ENCODE results near the gene MRAS.
"Not testable (repeated sequence)": the region's sequence is repeated elsewhere in the genome, so short reads cannot be mapped to it uniquely, and the experiment has no call there.

MRAS gene

GRCh38 chr3:138394686-138395085, 46.3 kb downstream of the MRAS start:
- DNase-seq: no peak

DNA sequence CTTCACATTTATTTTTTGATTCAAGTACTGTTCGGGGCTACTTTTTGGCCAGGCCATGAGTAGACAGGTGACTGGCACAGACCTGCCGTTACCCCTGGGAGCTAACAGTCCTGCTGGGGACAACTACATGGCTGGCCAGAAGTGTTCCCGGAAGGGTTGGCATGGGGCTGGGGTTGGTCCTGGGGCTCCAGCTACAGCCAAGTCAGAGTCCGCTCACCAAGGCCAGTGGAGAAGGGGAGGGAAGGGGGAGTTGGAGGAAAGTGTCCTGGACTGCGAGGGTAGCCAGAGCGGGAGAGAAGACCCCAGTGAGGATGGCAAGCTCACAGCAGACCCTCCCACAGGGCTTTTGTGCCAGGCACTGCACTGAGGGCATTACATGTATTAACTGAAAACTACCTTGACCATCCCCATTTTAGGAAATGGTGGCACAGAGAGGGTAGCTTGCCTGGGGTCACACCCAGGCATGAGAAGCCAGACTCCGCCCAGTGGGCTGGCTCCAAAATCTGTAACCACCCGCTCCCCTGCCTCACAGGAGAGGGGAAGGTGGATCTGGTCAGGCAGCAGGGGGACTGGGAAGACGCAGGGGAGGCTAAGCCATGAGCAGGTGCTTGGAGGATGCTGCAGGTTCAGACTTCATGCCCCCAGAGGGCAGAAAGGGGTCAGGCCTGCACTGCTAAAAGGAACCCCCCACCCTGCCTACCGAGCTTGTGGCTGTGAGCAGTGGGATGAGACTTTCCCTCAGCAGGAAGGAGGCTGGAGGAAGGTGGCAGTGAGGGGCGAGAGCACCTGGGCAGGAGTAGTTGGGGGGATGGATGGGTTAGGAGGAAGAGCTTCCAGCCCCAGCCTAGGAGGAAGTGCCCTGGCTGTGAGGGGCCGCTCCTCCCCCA, 47.7 kb downstream of the MRAS start:
- no peak for DNase-seq

DNA sequence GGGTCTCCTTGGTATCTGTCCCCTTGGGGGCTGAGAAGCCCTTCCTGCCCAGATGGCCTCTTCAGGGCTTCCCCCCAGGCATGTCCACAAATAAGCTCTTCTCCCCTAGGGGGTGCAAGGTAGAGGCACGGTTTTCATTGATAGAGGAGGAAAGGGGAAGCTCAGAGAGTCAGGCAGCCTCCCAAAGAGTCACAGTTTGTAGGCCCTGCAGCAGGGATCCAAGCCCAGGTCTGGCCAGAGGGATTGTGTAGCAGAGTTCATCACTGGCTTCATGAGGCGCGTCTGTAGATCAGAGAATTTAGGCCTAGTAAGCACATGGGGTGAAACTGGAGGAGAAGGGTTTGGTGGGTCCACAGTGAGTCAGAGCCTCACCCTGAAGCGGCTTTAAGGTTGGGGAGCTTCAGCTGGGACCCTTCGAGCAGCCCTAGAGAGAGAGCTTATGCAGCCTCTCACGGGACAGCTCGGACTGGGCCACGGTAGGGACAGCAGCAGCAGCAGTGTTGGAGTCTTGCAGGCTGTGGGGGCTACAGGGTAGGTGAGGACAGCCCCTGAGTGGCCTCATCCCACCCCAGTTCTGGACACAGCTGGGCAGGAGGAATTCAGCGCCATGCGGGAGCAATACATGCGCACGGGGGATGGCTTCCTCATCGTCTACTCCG, 48.5 kb downstream of the MRAS start:
- DNase-seq: no peak

GRCh38 chr3:138397983-138398382, 49.6 kb downstream of the MRAS start:
- peak; percentile 21 for DNase-seq

GRCh38 chr3:138398791-138399575, 50.6 kb downstream of the MRAS start:
- no peak for DNase-seq

DNA sequence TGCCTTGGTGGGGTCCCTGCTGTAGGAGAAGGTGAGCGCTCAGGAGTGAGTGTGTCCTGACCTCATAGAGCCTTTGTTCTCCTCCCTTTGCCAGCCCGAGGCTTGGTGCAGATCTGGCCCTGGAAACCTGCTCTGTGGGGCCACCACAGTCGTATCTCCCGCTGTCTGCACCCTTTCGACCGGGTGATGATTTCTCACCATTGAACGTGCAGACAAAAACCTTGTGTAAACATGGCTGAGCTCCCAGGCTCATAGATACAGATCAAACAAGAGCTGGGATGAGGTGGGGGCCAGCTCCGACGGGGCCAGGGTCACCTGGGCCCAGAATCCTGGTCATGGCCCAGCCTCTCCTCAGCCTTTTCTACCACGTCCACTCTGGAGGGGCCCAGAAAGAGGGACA, 51.4 kb downstream of the MRAS start:
- DNase-seq: no peak

- DNase-seq: no peak
Measured at GRCh38 chr3:138400651-138401070, 52.3 kb downstream of the MRAS start.

GRCh38 chr3:138401834-138402233, 53.5 kb downstream of the MRAS start:
- DNase-seq: no peak

- no peak for DNase-seq
Measured at GRCh38 chr3:138404121-138404520, 55.7 kb downstream of the MRAS start.

- no peak for DNase-seq
Measured at GRCh38 chr3:138405001-138405400, 56.6 kb downstream of the MRAS start.

DNA sequence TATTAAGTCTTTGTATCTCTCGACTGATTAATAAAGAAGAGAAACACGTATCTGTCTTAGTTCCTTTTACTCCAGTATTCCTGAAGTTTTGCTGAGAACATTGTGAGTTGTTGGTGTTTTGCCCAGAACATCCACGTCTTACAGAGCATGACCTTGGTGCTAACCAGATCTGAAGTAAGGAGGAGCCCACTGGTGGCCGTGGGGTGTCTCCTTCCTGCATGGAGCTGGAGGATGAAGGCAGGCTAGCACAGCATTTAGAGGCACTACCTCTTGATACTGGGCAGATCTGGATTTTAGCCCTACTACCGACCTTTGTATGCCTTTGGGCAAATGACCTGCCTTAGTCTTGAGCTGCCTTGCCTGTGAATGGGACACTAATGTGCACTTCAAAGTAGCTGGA, 57.1 kb downstream of the MRAS start:
- DNase-seq: no peak

DNA sequence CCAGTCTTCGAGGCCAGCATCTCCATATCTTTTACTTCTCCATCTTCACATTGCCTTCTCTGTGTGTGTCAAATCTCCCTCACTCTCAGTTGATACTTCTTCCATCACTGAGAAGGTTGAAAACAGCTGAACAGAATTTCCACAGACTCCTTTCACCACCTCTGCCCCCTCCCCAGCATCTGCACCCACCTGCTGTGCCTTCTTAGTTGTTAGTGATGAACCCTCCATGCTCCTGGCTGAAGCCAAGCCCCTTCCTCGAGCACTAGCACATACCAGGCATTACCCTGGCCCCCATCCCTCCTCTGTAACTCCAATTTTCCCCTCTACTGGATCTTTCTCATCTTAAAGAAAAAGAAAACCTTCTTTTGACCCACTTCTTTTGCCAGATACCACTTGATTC, 58.2 kb downstream of the MRAS start:
- no peak for DNase-seq

- DNase-seq: no peak
Measured at GRCh38 chr3:138407236-138407907, 59.0 kb downstream of the MRAS start.

DNA sequence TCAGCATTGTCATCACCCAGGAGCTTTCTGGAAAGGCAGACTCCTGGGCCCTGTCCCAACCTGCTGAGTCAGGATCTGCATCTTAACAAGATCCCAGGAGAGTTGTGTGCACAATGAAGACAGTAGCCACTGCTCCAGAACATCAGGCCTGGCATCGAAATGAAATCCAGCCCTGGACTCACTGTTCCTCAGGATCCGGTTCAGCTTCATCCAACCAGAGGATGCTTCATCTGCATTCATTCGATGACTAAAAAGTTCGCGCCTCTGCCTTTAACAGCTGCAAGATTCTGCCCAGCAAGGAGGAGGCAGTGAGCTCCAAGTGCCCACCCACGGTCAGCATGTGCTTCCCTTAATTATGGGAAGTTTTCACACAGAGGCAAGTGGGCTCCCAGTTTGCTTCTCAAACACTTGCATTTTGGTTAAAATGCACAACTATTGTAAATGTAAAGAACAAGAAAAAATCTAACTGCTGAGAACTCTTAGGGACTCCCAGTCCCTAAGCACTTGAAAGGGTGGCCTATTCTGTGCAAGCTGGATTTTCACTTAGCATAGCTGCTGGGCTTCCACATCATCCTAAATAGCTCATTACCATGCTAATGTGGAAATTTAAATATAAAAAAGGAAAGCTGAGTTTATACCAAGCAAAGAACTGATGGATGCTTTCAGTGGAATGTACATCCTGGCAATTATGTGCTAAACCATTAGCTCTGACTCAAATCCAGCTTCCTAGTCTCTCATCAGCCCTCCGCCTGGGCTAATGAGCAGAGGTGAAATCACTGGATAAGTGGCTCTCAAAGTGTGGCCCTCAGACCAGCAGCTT, 60.6 kb downstream of the MRAS start:
- no peak for DNase-seq

DNA sequence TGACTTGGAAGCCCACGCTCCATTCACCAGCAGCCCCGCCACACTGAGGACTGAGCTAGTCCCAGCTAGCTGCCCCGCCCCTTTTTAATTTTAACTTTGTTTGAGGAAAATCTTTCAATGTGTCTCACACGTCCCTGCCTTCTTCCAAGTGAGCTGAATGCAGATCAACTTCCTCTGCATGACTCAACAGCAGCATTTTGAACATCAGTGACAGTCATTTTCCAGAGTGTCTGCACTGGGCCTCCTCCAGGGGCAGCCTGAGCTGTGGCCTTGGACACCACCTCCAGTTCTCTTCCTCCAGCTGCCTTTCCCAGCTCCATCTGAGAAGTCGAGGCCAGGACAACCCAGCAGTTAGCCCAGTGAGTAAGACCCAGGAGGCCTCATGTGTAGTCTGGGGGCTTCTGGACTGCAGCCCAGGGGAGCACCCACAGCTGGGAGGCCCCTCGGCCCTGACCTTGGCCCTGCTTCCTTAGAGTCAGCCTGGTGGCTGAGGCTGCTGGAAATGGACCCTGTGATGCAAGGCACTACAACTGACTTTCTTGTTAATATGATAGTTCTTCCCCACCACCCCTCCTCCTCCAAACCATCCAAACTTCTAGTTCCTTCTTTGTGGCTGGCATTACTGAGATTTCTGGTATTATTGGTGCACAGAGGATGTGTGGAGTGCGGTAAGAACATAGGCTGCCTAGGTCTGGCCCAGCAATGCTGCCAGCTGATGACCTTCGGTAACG, 64.6 kb downstream of the MRAS start:
- DNase-seq: no peak

DNA sequence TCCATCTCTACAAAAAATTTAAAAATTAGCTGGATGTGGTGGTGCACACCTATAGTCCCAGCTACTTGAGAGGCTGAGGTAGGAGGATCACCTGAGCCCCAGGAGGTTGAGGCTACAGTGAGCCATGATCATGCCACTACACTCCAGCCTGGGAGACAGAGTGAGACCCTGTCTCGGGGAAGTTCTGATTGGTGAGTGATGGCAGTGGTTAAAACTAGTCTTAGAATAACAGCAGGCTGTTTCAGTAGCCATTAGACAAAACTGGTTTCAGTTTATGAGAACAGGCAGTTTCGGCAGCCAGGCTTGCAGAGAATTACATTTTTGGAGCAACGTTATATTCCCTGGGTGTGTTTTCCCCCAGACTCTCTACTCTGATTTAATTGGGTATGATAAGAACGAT, 67.9 kb downstream of the MRAS start:
- DNase-seq: not testable (repeated sequence)

DNA sequence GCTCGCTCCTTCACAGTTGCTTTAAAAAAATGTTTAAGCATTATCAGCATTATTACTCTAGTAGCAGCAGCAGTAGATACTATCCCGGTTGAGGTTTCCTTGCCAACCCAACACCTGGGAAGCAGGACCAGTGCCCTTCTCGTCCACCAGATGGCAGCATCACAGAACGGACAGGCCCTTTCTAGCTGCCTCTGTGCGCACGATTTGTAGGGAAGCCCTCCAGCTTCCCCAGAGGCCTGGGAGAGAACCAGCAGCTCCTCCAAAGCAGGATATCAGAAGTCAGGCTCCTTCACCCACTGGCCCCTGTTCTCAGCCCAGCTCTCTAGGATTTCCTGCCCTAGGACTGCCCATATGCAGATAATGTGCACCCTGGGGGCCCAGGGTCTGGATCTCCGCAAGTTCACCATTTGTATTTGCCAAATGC, 69.2 kb downstream of the MRAS start:
- peak; percentile 89 for DNase-seq

DNA sequence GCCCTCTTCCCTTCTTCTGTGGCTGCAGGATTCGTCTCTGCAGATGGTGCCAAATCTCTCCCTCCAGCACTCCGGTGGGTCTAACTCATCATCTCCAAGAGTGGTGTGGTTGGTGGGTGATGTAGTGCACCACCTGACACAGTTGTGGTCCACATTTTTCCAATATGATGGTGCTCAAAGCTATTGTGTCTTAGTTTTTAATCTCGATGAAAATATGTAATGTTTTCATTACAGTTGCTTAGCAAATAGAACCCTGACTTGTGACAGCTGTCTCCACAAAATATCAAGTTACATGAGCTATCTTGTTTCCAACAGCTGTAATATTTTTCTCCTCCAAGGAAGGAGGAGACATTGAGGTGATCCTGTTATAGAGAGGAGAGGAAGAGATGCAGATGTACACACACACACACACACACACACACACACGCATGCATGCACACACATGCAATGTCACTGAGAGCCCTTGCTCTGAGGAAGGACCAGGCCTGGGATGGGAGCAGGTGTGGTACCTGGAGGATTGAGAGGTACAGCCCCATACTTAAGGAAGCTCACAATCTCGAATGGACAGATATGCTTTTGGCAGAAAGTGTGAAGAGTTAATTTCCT, 70.3 kb downstream of the MRAS start:
- DNase-seq: no peak

GRCh38 chr3:138423316-138423715, 74.9 kb downstream of the MRAS start:
- no peak for DNase-seq

- DNase-seq: no peak
Measured at GRCh38 chr3:138424323-138424722, 75.9 kb downstream of the MRAS start.

GRCh38 chr3:138426211-138426610, 77.8 kb downstream of the MRAS start:
- DNase-seq: no peak

All from hematopoietic multipotent progenitor cell treated with erythropoietin and hydrocortisone succinate and interleukin-3 and kit ligand, for 6 days (in vitro differentiated cells).